Choroid plexus epithelial cell (primary cell): ENCODE measurements around the gene AGMAT.

Experiments used
- DNase-seq: peaks from one replicate; pipeline ENCODE4 v3.0.0-alpha.2; 2010; ENCODE audit warnings: low read depth
- H3K4me3 ChIP-seq: 2 replicates; pipeline ENCODE4 v1.5.1; 2011; ENCODE audit warnings: low read depth, mild to moderate bottlenecking, control low read depth, low read length, moderate library complexity
- TF ChIP-seq, protein P1 (sequence below): conservative IDR thresholded peaks from 2 replicates; pipeline ENCODE4 v1.5.1; 2011; ENCODE audit warnings: low read depth, mild to moderate bottlenecking, control low read depth, inconsistent platforms, low read length, moderate library complexity

AGMAT gene

DNA sequence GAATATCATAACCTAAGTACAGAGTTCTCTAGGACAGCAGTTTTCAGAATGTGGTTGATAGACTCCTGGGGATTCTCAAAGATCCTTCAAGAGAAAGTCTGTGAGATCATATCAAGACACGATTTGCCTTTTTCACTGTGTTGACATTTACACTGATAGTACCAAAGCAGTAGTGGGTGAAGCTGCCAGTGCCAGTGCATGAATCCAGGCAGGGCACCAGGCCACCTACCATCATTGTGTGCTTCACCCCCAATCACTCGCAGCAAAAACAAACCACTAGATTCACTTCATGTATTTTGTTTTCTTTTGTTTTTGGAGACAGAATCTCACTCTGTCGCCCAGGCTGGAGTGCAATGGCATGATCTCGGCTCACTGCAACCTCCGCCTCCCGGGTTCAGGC, 34.3 kb downstream of the AGMAT start:
- H3K4me3 ChIP-seq: no peak overlapping the region
- TF ChIP-seq, protein P1, sequence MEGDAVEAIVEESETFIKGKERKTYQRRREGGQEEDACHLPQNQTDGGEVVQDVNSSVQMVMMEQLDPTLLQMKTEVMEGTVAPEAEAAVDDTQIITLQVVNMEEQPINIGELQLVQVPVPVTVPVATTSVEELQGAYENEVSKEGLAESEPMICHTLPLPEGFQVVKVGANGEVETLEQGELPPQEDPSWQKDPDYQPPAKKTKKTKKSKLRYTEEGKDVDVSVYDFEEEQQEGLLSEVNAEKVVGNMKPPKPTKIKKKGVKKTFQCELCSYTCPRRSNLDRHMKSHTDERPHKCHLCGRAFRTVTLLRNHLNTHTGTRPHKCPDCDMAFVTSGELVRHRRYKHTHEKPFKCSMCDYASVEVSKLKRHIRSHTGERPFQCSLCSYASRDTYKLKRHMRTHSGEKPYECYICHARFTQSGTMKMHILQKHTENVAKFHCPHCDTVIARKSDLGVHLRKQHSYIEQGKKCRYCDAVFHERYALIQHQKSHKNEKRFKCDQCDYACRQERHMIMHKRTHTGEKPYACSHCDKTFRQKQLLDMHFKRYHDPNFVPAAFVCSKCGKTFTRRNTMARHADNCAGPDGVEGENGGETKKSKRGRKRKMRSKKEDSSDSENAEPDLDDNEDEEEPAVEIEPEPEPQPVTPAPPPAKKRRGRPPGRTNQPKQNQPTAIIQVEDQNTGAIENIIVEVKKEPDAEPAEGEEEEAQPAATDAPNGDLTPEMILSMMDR: no peak
- no peak for DNase-seq

DNA sequence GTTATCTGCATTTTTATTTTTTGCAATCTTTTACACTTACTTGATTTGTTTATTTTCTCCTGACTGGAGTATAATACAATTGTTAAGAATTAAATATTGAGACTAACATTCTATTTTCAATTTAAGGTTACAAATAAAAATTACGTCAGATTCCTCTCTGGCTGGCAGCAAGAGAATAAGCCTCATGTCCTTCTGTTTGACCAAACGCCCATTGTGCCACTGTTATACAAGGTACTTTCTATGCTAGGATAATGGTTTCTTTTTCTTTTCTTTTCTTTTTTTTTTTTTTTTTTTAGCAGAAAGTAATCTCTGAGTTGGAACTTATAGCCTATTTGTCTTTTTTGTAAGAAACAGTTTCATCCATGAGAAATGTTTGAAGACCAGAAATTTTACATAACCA, 38.2 kb downstream of the AGMAT start:
- TF ChIP-seq, protein P1: no peak
- DNase-seq: no peak
- no peak overlapping the region for H3K4me3 ChIP-seq

DNA sequence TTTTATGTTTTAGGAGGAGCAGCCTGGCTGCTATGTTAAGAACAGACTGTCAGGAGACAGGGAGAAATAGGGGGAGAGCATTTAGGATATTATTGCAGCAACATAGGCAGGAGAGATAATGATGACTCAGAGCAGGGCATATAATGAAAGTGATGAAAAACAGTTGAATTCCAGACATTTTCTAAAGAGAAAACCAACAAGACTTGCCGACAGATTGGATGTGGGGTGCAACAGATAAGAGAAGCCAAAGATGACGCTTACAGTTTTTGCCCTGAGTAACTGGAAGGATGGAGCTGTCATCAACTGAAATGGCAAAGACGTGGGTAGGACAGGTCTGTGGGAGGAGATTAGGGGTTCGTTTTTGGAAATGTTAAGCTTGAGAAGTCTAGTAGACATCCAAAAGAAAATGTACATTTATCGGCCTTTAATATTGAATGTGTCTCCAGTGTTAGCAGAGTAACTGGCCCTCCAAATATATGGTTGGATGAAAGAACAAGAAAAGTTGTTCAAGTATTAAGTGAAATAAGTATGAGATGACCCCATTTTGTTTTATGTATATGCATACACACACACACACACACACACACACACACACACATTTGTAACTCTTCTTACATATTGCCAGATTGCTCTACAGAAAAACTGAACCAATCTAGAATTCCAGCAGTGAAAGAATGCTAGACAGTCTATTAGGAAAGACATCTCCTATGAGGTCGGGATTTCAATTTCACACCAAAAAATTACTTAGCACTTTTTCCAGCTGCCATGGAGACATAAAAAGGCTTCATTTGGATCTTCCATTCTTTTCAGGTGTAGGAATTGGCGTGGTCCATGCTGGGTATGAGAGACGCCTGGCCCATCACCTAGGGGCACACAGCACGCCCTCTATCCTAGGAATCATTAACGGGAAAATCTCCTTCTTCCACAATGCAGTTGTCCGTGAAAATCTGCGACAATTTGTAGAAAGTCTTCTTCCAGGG, 41.0 kb downstream of the AGMAT start:
- TF ChIP-seq, protein P1: no peak
- H3K4me3 ChIP-seq: no peak overlapping the region
- peak; percentile 91 for DNase-seq

DNA sequence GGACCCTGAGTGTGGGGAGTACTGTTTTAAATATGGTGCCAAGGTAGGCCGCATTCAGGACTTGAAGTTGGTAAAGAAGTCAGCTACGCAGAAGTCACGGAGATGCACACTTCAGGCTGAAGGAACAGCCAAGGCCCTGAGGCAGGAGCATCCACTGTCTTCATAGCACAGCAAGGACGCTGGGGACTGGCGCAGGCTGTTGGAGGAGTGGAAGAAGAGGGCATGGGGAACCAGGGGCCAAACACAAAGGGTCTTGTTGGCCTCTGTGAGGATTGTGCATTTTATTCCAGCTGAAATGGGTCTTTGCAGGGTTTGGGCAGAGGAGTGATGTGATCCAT, 41.6 kb downstream of the AGMAT start:
- no peak overlapping the region for H3K4me3 ChIP-seq
- TF ChIP-seq, protein P1: no peak
- DNase-seq: no peak

DNA sequence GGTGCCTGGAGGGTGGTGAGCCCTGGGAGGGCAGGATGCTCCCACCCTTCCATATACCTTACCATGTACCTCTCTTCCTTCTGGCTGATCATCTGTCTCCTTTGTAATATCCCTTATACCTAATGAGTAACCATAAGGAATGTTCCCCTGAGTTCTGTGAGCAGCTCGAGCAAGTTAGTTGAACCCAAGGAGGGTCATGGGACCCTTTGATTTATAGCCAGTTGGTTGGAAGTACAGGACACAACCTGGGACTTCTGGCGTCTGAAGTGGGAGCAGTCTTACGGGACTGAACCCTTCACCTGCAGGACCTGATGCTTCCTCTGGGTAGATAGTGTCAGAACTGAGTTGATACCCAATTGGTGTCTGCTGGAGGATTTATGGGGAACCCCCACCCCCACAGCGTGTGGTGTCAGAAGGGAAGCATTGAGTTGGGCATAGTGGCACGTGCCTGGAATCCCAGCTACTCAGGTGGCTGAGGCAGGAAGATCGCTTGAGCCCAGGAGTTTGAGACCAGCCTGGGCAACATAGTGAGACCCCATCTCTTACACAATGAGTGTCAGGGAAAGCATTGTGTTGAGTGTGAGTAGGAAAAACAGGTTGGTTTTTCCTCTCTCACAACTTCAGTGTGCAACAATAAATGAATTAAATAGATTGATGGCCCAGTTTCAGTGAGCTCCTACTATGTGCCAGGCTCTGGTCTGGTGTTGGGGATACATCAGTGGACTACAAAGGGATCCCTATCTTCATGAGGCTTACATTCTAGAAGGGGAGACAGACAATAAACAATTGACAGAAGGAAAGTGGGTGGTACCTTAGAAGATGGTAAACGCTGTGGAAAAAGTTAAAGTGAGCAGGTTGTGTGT, 42.2 kb downstream of the AGMAT start:
- no peak for DNase-seq
- TF ChIP-seq, protein P1: no peak
- H3K4me3 ChIP-seq: no peak overlapping the region

DNA sequence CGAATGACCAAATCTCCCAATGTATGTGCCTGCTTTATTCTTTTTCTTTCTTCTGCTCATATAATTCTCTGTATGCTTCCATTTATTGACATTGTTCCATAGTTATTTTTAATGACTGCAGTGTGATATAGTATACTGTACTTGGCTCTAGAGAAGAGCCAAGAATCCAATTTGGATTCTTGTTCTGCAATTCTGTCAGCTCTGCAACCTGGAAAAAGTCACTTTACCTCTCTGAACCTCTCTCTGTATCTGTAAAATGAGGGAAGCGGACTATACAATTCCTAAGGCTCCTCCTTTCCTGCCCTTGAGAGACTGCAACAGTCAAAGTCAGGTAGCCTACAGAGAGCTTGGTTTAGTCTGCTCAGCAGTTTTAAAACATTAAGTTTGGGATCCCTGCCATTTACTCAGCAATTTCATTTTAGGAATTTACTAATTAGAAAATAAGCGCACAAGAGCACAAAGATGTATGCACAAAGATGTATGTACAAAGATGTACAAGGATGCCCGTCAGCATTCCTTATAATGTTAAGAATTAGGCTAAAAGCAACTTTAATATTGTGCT, 43.5 kb downstream of the AGMAT start:
- TF ChIP-seq, protein P1: no peak
- H3K4me3 ChIP-seq: no peak overlapping the region
- DNase-seq: no peak
